CD4-positive, alpha-beta T cell treated with Interleukin-15 for 4 hours (primary cell): Measurements from ENCODE around the gene ST8SIA2.

Source experiments
- DNase-seq: peaks from one replicate; pipeline ENCODE4 v3.0.0-alpha.2; 2020; ENCODE audit warnings: low spot score

The ST8SIA2 gene

GRCh38 chr15:92494806-92495336, 101.2 kb downstream of the ST8SIA2 start:
- no peak for DNase-seq

GRCh38 chr15:92495446-92495845, 101.8 kb downstream of the ST8SIA2 start:
- DNase-seq = no peak

GRCh38 chr15:92499731-92500530, 106.2 kb downstream of the ST8SIA2 start:
- DNase-seq = no peak

GRCh38 chr15:92502336-92502735, 108.7 kb downstream of the ST8SIA2 start:
- DNase-seq = no peak

- no peak for DNase-seq
Observed at GRCh38 chr15:92502930-92503857, 109.5 kb downstream of the ST8SIA2 start.

GRCh38 chr15:92503889-92504288, 110.2 kb downstream of the ST8SIA2 start:
- no peak for DNase-seq

- no peak for DNase-seq
Observed at GRCh38 chr15:92505611-92506010, 111.9 kb downstream of the ST8SIA2 start.

- DNase-seq = no peak
Observed at GRCh38 chr15:92506506-92506905, 112.8 kb downstream of the ST8SIA2 start.

GRCh38 chr15:92510163-92510882, 116.6 kb downstream of the ST8SIA2 start:
- no peak for DNase-seq
